Fibroblast of the aortic adventitia (primary cell): ENCODE results near the gene SPAST. TPM values are rescaled to one million over a fixed set of nuclear protein-coding genes. Genes with fewer than 3 reads are reported as not detected.
"Not testable (repeated sequence)": the region's sequence is repeated elsewhere in the genome, so short reads cannot be mapped to it uniquely, and the experiment has no call there.

Experiments used
- DNase-seq: peaks from one replicate; pipeline ENCODE4 v3.0.0-alpha.2; 2010; ENCODE audit warnings: low read depth
- H3K4me3 ChIP-seq: 2 replicates; pipeline ENCODE4 v1.5.1; 2011; ENCODE audit warnings: low read depth, mild to moderate bottlenecking, control low read depth, low read length, moderate library complexity
- total RNA-seq: library from RNA; depleted of rRNA; stranded (reverse); fragments of >200 nt; gene quantifications from 2 replicates; pipeline ENCODE4 v1.2.3, GENCODE V29; 2012; ENCODE audit warnings: low replicate concordance
- TF ChIP-seq, protein P1 (sequence below): IDR thresholded peaks from 2 replicates; pipeline ENCODE4 v1.5.1; 2011; ENCODE audit warnings: mild to moderate bottlenecking, low read length, control low read depth, inconsistent platforms; ENCODE audit not compliant: insufficient read depth

SPAST gene
- total RNA-seq, 1 donor, result 26.6 TPM

DNA sequence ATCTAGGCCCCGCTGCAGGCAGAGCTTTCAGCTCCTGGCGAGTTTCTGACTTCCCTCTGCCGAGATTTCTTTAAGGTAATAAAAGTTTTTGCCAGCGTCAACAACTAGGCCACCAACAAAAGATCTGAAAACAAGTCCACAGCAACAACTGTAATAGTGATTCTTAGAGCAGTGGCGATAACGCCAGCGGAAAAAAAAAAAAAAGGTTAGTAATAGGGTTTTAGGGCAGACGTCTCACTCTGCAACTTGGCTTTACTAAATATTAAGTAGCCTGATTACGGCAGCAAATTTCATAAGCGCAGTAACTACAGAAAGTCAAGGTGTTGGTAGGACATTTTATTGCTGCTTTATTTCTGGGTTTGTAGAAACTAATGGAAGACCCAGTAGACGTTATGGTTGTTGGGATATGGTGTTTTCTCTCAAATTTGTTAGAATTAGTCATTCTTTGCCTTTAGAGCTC lies 102.8 kb downstream of the SPAST start:
- H3K4me3 ChIP-seq, result peak overlapping the region; percentile 84
- DNase-seq, result no peak
- TF ChIP-seq, protein P1, sequence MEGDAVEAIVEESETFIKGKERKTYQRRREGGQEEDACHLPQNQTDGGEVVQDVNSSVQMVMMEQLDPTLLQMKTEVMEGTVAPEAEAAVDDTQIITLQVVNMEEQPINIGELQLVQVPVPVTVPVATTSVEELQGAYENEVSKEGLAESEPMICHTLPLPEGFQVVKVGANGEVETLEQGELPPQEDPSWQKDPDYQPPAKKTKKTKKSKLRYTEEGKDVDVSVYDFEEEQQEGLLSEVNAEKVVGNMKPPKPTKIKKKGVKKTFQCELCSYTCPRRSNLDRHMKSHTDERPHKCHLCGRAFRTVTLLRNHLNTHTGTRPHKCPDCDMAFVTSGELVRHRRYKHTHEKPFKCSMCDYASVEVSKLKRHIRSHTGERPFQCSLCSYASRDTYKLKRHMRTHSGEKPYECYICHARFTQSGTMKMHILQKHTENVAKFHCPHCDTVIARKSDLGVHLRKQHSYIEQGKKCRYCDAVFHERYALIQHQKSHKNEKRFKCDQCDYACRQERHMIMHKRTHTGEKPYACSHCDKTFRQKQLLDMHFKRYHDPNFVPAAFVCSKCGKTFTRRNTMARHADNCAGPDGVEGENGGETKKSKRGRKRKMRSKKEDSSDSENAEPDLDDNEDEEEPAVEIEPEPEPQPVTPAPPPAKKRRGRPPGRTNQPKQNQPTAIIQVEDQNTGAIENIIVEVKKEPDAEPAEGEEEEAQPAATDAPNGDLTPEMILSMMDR, result no peak

DNA sequence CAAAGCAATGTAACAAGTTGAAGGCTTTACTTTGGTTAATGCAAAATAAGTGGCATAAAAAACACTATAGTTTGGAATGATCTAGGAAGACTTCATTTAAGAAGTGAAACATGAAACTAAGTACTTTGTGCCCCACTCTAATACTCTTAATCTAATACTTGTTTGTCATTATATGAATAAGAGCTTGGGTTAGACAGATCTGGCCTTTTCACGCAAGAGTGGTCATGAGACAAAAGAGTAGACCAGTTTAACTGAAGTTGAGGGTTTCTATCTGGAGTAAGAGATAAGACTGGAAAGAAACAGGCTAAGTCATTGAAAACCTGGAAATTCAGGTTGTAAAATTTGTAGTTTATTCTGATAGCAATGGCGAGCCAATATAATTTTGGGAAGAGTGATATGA lies 105.2 kb downstream of the SPAST start:
- no peak for DNase-seq
- H3K4me3 ChIP-seq, result no peak overlapping the region
- TF ChIP-seq, protein P1, result no peak

DNA sequence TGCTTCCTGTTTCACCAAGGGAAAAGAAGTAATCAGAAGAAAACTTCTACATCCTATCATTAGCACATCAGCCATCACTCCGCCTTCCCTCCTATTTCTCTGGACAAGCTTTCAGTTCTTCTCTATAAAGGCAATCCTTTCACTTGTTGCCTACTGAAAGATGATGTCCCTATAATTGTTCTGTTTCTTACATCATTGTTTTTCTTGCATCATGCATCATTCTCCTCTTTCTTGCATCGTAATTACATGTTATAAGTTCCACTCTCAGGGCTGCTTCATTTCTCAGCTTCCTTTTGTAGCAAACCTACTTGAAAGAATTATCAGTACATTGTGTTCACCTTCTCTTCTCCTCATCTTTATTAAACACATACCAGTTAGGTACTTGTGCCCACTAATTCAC lies 109.5 kb downstream of the SPAST start:
- TF ChIP-seq, protein P1, result no peak
- DNase-seq, result no peak
- H3K4me3 ChIP-seq, result no peak overlapping the region

DNA sequence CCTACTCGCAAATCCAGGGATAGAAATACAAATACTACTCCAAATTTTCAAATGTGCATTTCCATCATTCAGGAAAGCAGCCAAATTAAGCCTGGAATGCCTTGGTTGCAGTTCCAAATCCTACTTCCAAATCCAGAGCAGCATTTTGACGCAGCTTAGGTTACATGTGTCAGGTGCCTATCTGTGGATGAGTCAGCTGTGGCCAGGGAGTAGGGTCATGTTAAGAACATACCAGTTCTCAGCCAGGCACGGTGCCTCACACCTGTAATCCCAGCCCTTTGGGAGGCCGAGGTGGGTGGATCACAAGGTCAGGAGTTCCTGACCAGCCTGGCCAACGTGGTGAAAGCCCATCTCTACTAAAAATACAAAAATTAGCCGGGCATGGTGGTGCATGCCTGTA lies 119.3 kb downstream of the SPAST start:
- no peak overlapping the region for H3K4me3 ChIP-seq
- no peak for DNase-seq
- TF ChIP-seq, protein P1, result no peak

DNA sequence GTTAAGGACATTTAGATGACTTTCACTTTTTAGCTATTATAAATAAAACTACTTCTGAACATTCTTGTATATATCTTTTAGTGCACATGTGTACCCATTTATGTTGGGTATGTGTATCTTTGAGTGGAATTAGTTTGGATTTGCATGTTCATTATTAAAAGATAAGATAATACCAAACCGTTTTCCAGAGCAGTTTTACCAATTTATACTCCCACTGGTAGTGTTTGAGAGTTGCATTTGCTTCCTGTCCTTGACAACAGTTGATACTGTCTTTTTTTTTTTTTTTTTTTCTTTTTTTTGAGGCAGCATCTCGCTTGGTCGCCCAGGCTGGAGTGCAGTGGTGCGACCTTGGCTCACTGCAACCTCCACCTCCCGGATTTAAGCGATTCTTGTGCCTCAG lies 125.7 kb downstream of the SPAST start:
- TF ChIP-seq, protein P1, result no peak
- no peak overlapping the region for H3K4me3 ChIP-seq
- no peak for DNase-seq

DNA sequence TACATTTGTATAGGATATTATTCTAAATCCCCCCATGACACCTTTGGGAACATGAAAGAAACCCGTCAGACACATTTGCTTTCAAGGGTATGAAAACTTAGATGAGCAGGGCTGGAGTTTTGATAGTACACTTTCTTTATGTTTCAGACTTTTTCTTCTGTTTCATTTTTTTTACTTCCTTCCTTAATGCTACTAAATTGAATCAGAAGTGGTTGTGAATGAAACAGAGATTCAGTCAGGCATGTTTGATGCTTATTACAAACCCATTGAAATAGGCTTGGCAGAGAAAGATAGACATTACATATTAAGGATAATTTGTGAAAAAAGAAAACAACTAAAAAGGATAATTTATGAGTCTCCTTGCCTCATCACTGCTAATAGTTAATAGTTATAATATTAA lies 129.1 kb downstream of the SPAST start:
- DNase-seq, result no peak
- H3K4me3 ChIP-seq, result no peak overlapping the region
- TF ChIP-seq, protein P1, result no peak

DNA sequence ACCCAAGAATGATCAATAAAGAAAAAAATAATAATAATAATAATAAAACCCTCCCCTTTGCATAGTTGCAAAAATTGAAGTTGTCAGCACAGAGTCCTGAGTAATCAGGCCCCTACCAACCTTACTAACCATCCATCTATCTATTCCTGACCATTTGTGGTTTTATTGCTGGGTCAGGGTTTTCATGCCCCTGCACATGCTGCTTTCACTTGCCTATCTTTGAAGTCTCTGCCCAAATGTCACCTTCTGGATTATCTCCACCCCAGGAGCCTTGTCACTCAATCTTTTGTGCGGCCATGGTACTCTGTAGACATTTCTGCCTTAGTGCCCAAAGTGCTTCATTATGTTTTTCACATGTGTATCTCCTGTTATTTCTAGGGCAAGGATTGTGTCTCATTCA lies 137.5 kb downstream of the SPAST start:
- no peak overlapping the region for H3K4me3 ChIP-seq
- no peak for DNase-seq
- TF ChIP-seq, protein P1, result no peak

DNA sequence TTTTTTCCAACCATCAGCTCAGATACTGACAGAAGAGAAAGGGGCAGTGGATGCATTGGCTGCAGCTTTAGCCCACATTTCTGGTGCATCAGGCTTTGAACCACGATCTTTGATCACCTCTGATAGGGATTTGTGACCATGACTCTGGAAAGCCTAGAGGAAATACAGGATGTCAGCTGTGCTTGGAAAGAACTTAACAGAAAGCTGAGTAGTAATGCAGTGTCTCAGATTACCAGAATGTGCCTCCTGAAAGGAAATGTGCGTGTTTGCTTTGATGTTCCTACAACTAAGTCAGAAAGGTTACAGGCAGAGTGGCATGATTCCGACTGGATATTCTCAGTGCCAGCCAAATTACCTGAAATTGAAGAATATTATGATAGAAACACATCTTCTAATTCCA lies 140.1 kb downstream of the SPAST start:
- H3K4me3 ChIP-seq, DNase-seq: not testable (repeated sequence)
